Liver (tissue), 3 donors: Measurements from ENCODE around the gene LRCOL1.

Source experiments
- ATF3 ChIP-seq: IDR thresholded peaks from 2 replicates; pipeline ENCODE4 v1.6.1; 2016; ENCODE audit warnings: antibody characterized with exemption
- EGR1 ChIP-seq, 2 donors: IDR thresholded peaks; 2 replicates each; pipeline ENCODE4 v1.6.1; 2016 to 2018; ENCODE audit warnings: antibody characterized with exemption in 2 of 2, low read depth in 2 of 2
- JUND ChIP-seq, 2 donors: IDR thresholded peaks; 2 replicates each; pipeline ENCODE4 v1.6.1; 2016; ENCODE audit warnings: antibody characterized with exemption in 2 of 2
- MAX ChIP-seq: IDR thresholded peaks from 2 replicates; pipeline ENCODE4 v1.6.1; 2016; ENCODE audit warnings: antibody characterized with exemption
- TAF1 ChIP-seq: conservative IDR thresholded peaks from 2 replicates; pipeline ENCODE4 v1.6.1; 2016; ENCODE audit warnings: antibody characterized with exemption, mild to moderate bottlenecking
- ZBTB33 ChIP-seq: IDR thresholded peaks from 2 replicates; pipeline ENCODE4 v1.6.1; 2016; ENCODE audit warnings: antibody characterized with exemption
- TF ChIP-seq, protein P1 (sequence below): fragments of 150-350 bp; IDR thresholded peaks from 2 replicates; pipeline ENCODE4 v1.5.1; 2017; ENCODE audit warnings: improper control_type of control experiment, low read depth, low read length; ENCODE audit not compliant: missing input control
- donor health status: healthy.
- donor health status: healthy.

DNA sequence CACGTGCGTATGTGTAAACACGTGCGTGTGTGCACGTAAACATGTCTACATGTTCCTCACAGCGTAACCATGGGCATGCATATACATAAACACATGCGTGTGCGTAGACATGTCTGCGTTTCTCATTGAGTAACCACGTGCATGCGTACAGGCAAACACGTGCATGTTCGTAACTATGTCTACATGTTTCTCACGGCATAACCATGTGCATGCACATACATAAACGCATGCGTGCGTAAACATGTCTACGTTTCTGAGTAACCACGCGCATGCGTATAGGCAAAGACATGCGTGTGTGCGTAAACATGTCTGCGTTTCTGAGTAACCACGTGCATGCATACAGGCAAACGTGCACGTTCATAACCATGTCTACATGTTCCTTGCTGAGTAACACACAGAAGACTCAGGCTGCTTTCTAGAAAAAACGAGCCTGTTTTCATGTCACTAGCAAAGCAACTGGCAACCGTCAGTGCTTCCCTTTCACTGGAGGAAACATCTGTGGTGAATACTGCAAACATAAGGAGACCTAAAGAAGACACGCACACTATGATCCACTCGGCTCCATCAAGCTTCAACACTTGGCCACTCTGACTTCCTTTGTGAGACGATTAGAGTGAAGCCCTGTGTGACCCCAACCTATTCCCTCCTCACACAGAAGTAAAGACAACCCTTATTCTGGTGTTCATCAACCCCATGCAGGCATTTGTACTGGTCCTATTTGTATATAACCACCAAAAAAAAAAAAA is 47.9 kb upstream of the LRCOL1 start:
- TF ChIP-seq ZBTB33 = no peak
- TF ChIP-seq, protein P1, sequence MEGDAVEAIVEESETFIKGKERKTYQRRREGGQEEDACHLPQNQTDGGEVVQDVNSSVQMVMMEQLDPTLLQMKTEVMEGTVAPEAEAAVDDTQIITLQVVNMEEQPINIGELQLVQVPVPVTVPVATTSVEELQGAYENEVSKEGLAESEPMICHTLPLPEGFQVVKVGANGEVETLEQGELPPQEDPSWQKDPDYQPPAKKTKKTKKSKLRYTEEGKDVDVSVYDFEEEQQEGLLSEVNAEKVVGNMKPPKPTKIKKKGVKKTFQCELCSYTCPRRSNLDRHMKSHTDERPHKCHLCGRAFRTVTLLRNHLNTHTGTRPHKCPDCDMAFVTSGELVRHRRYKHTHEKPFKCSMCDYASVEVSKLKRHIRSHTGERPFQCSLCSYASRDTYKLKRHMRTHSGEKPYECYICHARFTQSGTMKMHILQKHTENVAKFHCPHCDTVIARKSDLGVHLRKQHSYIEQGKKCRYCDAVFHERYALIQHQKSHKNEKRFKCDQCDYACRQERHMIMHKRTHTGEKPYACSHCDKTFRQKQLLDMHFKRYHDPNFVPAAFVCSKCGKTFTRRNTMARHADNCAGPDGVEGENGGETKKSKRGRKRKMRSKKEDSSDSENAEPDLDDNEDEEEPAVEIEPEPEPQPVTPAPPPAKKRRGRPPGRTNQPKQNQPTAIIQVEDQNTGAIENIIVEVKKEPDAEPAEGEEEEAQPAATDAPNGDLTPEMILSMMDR = no peak
- TF ChIP-seq TAF1 = no peak
- TF ChIP-seq EGR1 (IDR thresholded peaks at IDR 0.05; ENCODE audit: low read depth in 2 of 2) = no peak
- no peak for TF ChIP-seq ATF3
- no peak for TF ChIP-seq MAX
- TF ChIP-seq JUND (IDR thresholded peaks at IDR 0.05) = no peak
